WTC11 (cell line): Measurements from ENCODE around the gene NHS. TPM values are rescaled to one million over a fixed set of nuclear protein-coding genes. Genes with fewer than 3 reads are reported as not detected.

ENCODE experiments used
- ATAC-seq: fragments of 200-7000 bp; cut with Tn5 transposase; 2 replicates; pipeline ENCODE4 v1.10.0; 2021; ENCODE audit warnings: mild to moderate bottlenecking, moderate library complexity
- CTCF ChIA-PET: fragments of 300-600 bp; sonication (Branson Sonifier 250); formaldehyde crosslinking; loops from one replicate; lab custom pipeline; 2021; ENCODE audit warnings: antibody characterized with exemption; lab: Charles Lee
- POLR2A ChIA-PET: fragments of 350-600 bp; sonication (Branson Sonifier 250); formaldehyde crosslinking; loops from one replicate; lab custom pipeline; 2021; ENCODE audit warnings: antibody characterized with exemption; lab: Charles Lee
- DNase-seq: peaks from one replicate; pipeline ENCODE4 v3.0.0; 2021; ENCODE audit warnings: low spot score
- H3K27ac Mint-ChIP-seq: 2 replicates; pipeline ENCODE4 v1.8.0; 2021; ENCODE audit warnings: mixed read lengths
- H3K27me3 Mint-ChIP-seq: 2 replicates; pipeline ENCODE4 v1.8.0; 2021; ENCODE audit warnings: low read depth, mild to moderate bottlenecking, moderate library complexity, mixed read lengths
- H3K36me3 Mint-ChIP-seq: 2 replicates; pipeline ENCODE4 v1.8.0; 2021; ENCODE audit warnings: mixed read lengths
- H3K4me1 Mint-ChIP-seq: 2 replicates; pipeline ENCODE4 v1.8.0; 2022; ENCODE audit warnings: mixed read lengths
- H3K4me3 Mint-ChIP-seq: 2 replicates; pipeline ENCODE4 v1.8.0; 2021; ENCODE audit warnings: mild to moderate bottlenecking, moderate library complexity, mixed read lengths
- H3K9me3 Mint-ChIP-seq: 2 replicates; pipeline ENCODE4 v1.8.0; 2021; ENCODE audit warnings: mixed read lengths
- FOXP1 ChIP-seq: sonication (generic); formaldehyde crosslinking; IDR thresholded peaks from 2 replicates; pipeline ENCODE4 v1.8.0; 2022; ENCODE audit warnings: missing genetic modification reagents, mild to moderate bottlenecking, moderate library complexity, borderline replicate concordance
- HMGA2 ChIP-seq: fragments of 250-450 bp; sonication (Bioruptor Pico); IDR thresholded peaks from 2 replicates; pipeline ENCODE4 v1.4.0; 2021; ENCODE audit warnings: mild to moderate bottlenecking, moderate library complexity
- JAZF1 ChIP-seq: fragments of 250-450 bp; sonication (Bioruptor Pico); IDR thresholded peaks from 2 replicates; pipeline ENCODE4 v1.9.0; 2021; ENCODE audit warnings: moderate library complexity, mild to moderate bottlenecking, inconsistent platforms
- MXD4 ChIP-seq: fragments of 250-450 bp; sonication (Bioruptor Pico); IDR thresholded peaks from 2 replicates; pipeline ENCODE4 v1.8.0; 2021; ENCODE audit warnings: mild to moderate bottlenecking, moderate library complexity, borderline replicate concordance
- NFE2L1 ChIP-seq: sonication (generic); formaldehyde crosslinking; IDR thresholded peaks from 2 replicates; pipeline ENCODE4 v1.8.1; 2023; ENCODE audit warnings: missing genetic modification reagents
- NFYB ChIP-seq: sonication (generic); formaldehyde crosslinking; conservative IDR thresholded peaks from 2 replicates; pipeline ENCODE4 v1.8.0; 2022; ENCODE audit warnings: low read depth, missing genetic modification reagents
- NR2C2 ChIP-seq: sonication (generic); formaldehyde crosslinking; IDR thresholded peaks from 2 replicates; pipeline ENCODE4 v1.8.0; 2022; ENCODE audit warnings: mild to moderate bottlenecking, missing genetic modification reagents
- NR3C1 ChIP-seq: sonication (generic); formaldehyde crosslinking; conservative IDR thresholded peaks from 2 replicates; pipeline ENCODE4 v1.8.1; 2023; ENCODE audit warnings: low read depth, mild to moderate bottlenecking, missing genetic modification reagents
- RELA ChIP-seq: sonication (generic); formaldehyde crosslinking; IDR thresholded peaks from 2 replicates; pipeline ENCODE4 v1.8.1; 2022; ENCODE audit warnings: missing genetic modification reagents, mild to moderate bottlenecking, borderline replicate concordance
- SMAD3 ChIP-seq: sonication (generic); formaldehyde crosslinking; IDR thresholded peaks from 2 replicates; pipeline ENCODE4 v1.8.0; 2022; ENCODE audit warnings: missing genetic modification reagents, mild to moderate bottlenecking, borderline replicate concordance
- SMAD4 ChIP-seq: sonication (generic); formaldehyde crosslinking; IDR thresholded peaks from 2 replicates; pipeline ENCODE4 v1.8.0; 2022; ENCODE audit warnings: mild to moderate bottlenecking, missing genetic modification reagents
- SOX15 ChIP-seq: fragments of 250-450 bp; sonication (Bioruptor Pico); IDR thresholded peaks from 2 replicates; pipeline ENCODE4 v1.9.0; 2021; ENCODE audit warnings: mild to moderate bottlenecking
- SP1 ChIP-seq: sonication (generic); formaldehyde crosslinking; conservative IDR thresholded peaks from 2 replicates; pipeline ENCODE4 v1.8.1; 2022; ENCODE audit warnings: missing genetic modification reagents
- ZNF232 ChIP-seq: sonication (generic); formaldehyde crosslinking; IDR thresholded peaks from 2 replicates; pipeline ENCODE4 v1.8.0; 2022; ENCODE audit warnings: mild to moderate bottlenecking, missing genetic modification reagents
- ZNF416 ChIP-seq: fragments of 250-450 bp; sonication (Bioruptor Pico); IDR thresholded peaks from 2 replicates; pipeline ENCODE4 v1.9.0; 2021; ENCODE audit warnings: mild to moderate bottlenecking, inconsistent platforms
- total RNA-seq: library from RNA; stranded (reverse); gene quantifications from 3 replicates; pipeline ENCODE4 v1.2.3, GENCODE V29; 2021
- TF ChIP-seq, protein P1 (sequence below): sonication (generic); formaldehyde crosslinking; IDR thresholded peaks from 2 replicates; pipeline ENCODE4 v1.8.1; 2023; ENCODE audit warnings: mild to moderate bottlenecking, missing genetic modification reagents
- TF ChIP-seq, protein P2 (sequence below): fragments of 250-450 bp; sonication (Bioruptor Pico); IDR thresholded peaks from 2 replicates; pipeline ENCODE4 v2.1.2; 2022; ENCODE audit warnings: mild to moderate bottlenecking, moderate library complexity
- TF ChIP-seq, protein P3 (sequence below): sonication (generic); formaldehyde crosslinking; IDR thresholded peaks from 2 replicates; pipeline ENCODE4 v1.8.1; 2022; ENCODE audit warnings: low read depth, mild to moderate bottlenecking, moderate library complexity, missing genetic modification reagents, borderline replicate concordance
- TF ChIP-seq, protein P4 (sequence below): sonication (generic); formaldehyde crosslinking; IDR thresholded peaks from 2 replicates; pipeline ENCODE4 v1.8.0; 2023; ENCODE audit warnings: missing genetic modification reagents
- TF ChIP-seq, protein P5 (sequence below): sonication (generic); formaldehyde crosslinking; IDR thresholded peaks from 2 replicates; pipeline ENCODE4 v1.8.1; 2023; ENCODE audit warnings: mild to moderate bottlenecking, missing genetic modification reagents, moderate library complexity
- TF ChIP-seq, protein P6 (sequence below): fragments of 250-450 bp; sonication (Bioruptor Pico); IDR thresholded peaks from 2 replicates; pipeline ENCODE4 v1.8.0; 2021; ENCODE audit warnings: mild to moderate bottlenecking
- TF ChIP-seq, protein P7 (sequence below): sonication (generic); formaldehyde crosslinking; IDR thresholded peaks from 2 replicates; pipeline ENCODE4 v1.8.0; 2022; ENCODE audit warnings: mild to moderate bottlenecking, missing genetic modification reagents
- TF ChIP-seq, protein P8 (sequence below): fragments of 200-600 bp; IDR thresholded peaks from 2 replicates; pipeline ENCODE4 v1.8.0; 2022; ENCODE audit warnings: antibody characterized with exemption
- TF ChIP-seq, protein P9 (sequence below): sonication (generic); formaldehyde crosslinking; IDR thresholded peaks from 2 replicates; pipeline ENCODE4 v1.8.1; 2023; ENCODE audit warnings: mild to moderate bottlenecking, missing genetic modification reagents, moderate library complexity

Gene NHS
- total RNA-seq, 1 experiment from 2014 or later, result 5.8 TPM

DNA sequence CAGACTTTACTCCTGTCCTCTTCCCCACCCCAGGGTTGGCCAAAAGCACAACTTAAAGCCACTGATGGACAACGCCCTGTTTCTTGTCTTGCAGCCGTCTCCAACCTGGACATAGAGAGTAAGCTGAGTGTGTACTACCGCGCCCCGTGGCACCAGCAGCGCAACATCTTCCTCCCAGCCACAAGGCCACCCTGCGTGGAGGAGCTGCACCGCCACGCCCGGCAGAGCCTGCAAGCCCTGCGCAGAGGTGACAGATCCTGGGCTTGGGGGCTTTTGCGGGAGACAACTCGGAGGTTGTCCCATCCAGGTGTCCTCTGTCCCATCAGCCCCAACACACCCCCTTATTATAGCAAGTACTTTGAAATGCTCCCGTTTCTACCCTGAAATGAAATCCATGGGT, 312.6 kb downstream of the NHS start:
- ATAC-seq (no peak), DNase-seq (no peak)
- peaks cover 15% of the 10 kb centered on the region for H3K4me1 Mint-ChIP-seq
- H3K27ac Mint-ChIP-seq, result no peak overlapping the region
- CTCF ChIA-PET, result no interaction called here
- H3K9me3 Mint-ChIP-seq, result no peaks in the 10 kb centered on the region
- no peaks in the 10 kb centered on the region for H3K36me3 Mint-ChIP-seq
- POLR2A ChIA-PET, result no interaction called here
- no peak for TF ChIP-seq NR3C1 (CRISPR knock-in tag)
- TF ChIP-seq HMGA2 (CRISPR knock-in tag), result no peak
- no peak for TF ChIP-seq SP1
- TF ChIP-seq ZNF416 (CRISPR knock-in tag), result no peak
- no peak for TF ChIP-seq SMAD3 (CRISPR knock-in tag)
- TF ChIP-seq SMAD4, result no peak
- H3K27me3 Mint-ChIP-seq, result no peaks in the 10 kb centered on the region
- H3K4me3 Mint-ChIP-seq, result no peak overlapping the region

DNA sequence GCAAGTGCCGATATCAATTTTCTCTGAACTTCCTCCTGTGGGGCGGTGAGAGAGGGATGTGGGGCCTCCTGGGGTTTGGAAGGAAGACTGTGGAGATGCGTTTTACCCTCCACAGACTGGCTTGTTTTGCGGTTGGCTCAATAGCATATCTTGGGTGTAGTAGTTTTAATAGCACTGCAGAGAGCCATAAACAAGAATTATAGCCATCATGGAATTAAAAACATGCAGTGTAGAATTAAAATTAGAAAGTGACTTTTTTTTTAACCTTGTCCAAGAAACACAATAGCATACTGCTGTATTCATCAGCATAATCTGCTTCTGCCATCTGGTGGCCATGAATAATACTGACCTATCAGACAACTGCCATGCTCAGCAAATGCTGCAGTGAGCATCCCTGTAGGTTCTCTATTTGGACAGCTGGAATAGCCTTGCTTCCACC, 315.0 kb downstream of the NHS start:
- CTCF ChIA-PET, result interaction anchor here (0.6 kb wide), 1 partner anchor 261 kb away, joined by 3 read pairs; no protein-coding TSS in a partner anchor
- DNase-seq (peak; percentile 15), ATAC-seq (peak; percentile 69)
- POLR2A ChIA-PET, result no interaction called here
- TF ChIP-seq, protein P1, sequence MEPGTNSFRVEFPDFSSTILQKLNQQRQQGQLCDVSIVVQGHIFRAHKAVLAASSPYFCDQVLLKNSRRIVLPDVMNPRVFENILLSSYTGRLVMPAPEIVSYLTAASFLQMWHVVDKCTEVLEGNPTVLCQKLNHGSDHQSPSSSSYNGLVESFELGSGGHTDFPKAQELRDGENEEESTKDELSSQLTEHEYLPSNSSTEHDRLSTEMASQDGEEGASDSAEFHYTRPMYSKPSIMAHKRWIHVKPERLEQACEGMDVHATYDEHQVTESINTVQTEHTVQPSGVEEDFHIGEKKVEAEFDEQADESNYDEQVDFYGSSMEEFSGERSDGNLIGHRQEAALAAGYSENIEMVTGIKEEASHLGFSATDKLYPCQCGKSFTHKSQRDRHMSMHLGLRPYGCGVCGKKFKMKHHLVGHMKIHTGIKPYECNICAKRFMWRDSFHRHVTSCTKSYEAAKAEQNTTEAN (CRISPR knock-in tag), result no peak
- TF ChIP-seq HMGA2 (CRISPR knock-in tag) (no peak), MXD4 (CRISPR knock-in tag) (no peak), NFE2L1 (CRISPR knock-in tag) (no peak), FOXP1 (no peak), NFYB (CRISPR knock-in tag) (no peak), RELA (CRISPR knock-in tag) (no peak), ZNF232 (CRISPR knock-in tag) (no peak), NR2C2 (no peak), SOX15 (CRISPR knock-in tag) (no peak), SMAD4 (no peak), JAZF1 (no peak)
- TF ChIP-seq, protein P2, sequence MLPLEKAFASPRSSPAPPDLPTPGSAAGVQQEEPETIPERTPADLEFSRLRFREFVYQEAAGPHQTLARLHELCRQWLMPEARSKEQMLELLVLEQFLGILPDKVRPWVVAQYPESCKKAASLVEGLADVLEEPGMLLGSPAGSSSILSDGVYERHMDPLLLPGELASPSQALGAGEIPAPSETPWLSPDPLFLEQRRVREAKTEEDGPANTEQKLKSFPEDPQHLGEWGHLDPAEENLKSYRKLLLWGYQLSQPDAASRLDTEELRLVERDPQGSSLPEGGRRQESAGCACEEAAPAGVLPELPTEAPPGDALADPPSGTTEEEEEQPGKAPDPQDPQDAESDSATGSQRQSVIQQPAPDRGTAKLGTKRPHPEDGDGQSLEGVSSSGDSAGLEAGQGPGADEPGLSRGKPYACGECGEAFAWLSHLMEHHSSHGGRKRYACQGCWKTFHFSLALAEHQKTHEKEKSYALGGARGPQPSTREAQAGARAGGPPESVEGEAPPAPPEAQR (CRISPR knock-in tag), result no peak
- TF ChIP-seq, protein P3, sequence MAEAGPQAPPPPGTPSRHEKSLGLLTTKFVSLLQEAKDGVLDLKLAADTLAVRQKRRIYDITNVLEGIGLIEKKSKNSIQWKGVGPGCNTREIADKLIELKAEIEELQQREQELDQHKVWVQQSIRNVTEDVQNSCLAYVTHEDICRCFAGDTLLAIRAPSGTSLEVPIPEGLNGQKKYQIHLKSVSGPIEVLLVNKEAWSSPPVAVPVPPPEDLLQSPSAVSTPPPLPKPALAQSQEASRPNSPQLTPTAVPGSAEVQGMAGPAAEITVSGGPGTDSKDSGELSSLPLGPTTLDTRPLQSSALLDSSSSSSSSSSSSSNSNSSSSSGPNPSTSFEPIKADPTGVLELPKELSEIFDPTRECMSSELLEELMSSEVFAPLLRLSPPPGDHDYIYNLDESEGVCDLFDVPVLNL, result no peak
- TF ChIP-seq, protein P4, sequence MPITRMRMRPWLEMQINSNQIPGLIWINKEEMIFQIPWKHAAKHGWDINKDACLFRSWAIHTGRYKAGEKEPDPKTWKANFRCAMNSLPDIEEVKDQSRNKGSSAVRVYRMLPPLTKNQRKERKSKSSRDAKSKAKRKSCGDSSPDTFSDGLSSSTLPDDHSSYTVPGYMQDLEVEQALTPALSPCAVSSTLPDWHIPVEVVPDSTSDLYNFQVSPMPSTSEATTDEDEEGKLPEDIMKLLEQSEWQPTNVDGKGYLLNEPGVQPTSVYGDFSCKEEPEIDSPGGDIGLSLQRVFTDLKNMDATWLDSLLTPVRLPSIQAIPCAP (CRISPR knock-in tag), result no peak
- TF ChIP-seq, protein P5, sequence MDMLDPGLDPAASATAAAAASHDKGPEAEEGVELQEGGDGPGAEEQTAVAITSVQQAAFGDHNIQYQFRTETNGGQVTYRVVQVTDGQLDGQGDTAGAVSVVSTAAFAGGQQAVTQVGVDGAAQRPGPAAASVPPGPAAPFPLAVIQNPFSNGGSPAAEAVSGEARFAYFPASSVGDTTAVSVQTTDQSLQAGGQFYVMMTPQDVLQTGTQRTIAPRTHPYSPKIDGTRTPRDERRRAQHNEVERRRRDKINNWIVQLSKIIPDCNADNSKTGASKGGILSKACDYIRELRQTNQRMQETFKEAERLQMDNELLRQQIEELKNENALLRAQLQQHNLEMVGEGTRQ (CRISPR knock-in tag), result no peak
- TF ChIP-seq, protein P6, sequence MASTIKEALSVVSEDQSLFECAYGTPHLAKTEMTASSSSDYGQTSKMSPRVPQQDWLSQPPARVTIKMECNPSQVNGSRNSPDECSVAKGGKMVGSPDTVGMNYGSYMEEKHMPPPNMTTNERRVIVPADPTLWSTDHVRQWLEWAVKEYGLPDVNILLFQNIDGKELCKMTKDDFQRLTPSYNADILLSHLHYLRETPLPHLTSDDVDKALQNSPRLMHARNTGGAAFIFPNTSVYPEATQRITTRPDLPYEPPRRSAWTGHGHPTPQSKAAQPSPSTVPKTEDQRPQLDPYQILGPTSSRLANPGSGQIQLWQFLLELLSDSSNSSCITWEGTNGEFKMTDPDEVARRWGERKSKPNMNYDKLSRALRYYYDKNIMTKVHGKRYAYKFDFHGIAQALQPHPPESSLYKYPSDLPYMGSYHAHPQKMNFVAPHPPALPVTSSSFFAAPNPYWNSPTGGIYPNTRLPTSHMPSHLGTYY, result no peak
- TF ChIP-seq, protein P7, sequence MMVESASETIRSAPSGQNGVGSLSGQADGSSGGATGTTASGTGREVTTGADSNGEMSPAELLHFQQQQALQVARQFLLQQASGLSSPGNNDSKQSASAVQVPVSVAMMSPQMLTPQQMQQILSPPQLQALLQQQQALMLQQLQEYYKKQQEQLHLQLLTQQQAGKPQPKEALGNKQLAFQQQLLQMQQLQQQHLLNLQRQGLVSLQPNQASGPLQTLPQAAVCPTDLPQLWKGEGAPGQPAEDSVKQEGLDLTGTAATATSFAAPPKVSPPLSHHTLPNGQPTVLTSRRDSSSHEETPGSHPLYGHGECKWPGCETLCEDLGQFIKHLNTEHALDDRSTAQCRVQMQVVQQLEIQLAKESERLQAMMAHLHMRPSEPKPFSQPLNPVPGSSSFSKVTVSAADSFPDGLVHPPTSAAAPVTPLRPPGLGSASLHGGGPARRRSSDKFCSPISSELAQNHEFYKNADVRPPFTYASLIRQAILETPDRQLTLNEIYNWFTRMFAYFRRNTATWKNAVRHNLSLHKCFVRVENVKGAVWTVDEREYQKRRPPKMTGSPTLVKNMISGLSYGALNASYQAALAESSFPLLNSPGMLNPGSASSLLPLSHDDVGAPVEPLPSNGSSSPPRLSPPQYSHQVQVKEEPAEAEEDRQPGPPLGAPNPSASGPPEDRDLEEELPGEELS (CRISPR knock-in tag), result no peak
- TF ChIP-seq, protein P8, sequence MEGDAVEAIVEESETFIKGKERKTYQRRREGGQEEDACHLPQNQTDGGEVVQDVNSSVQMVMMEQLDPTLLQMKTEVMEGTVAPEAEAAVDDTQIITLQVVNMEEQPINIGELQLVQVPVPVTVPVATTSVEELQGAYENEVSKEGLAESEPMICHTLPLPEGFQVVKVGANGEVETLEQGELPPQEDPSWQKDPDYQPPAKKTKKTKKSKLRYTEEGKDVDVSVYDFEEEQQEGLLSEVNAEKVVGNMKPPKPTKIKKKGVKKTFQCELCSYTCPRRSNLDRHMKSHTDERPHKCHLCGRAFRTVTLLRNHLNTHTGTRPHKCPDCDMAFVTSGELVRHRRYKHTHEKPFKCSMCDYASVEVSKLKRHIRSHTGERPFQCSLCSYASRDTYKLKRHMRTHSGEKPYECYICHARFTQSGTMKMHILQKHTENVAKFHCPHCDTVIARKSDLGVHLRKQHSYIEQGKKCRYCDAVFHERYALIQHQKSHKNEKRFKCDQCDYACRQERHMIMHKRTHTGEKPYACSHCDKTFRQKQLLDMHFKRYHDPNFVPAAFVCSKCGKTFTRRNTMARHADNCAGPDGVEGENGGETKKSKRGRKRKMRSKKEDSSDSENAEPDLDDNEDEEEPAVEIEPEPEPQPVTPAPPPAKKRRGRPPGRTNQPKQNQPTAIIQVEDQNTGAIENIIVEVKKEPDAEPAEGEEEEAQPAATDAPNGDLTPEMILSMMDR, result no peak
- TF ChIP-seq, protein P9, sequence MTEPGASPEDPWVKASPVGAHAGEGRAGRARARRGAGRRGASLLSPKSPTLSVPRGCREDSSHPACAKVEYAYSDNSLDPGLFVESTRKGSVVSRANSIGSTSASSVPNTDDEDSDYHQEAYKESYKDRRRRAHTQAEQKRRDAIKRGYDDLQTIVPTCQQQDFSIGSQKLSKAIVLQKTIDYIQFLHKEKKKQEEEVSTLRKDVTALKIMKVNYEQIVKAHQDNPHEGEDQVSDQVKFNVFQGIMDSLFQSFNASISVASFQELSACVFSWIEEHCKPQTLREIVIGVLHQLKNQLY (CRISPR knock-in tag), result no peak
- TF ChIP-seq, all 79 proteins: peak for 0
- peaks cover 21% of the 10 kb centered on the region for H3K4me1 Mint-ChIP-seq
- H3K4me3 Mint-ChIP-seq, result no peak overlapping the region
- H3K27me3 Mint-ChIP-seq, result no peaks in the 10 kb centered on the region
- H3K9me3 Mint-ChIP-seq, result no peaks in the 10 kb centered on the region
- H3K27ac Mint-ChIP-seq, result no peak overlapping the region
- H3K36me3 Mint-ChIP-seq, result no peaks in the 10 kb centered on the region
